Kidney epithelial cell (primary cell): ENCODE measurements around the gene CCM2. TPM values are rescaled to one million over a fixed set of nuclear protein-coding genes. Genes with fewer than 3 reads are reported as not detected.

Experiments used
- DNase-seq: peaks from one replicate; pipeline ENCODE4 v3.0.0-alpha.2; 2010; ENCODE audit warnings: low read depth
- H3K27me3 ChIP-seq: 2 replicates; pipeline ENCODE4 v1.6.0; 2011; ENCODE audit warnings: low read length; ENCODE audit not compliant: control insufficient read depth, insufficient read depth
- H3K36me3 ChIP-seq: 2 replicates; pipeline ENCODE4 v1.5.1; 2011; ENCODE audit warnings: low read length; ENCODE audit not compliant: control insufficient read depth, insufficient read depth
- H3K4me3 ChIP-seq: 2 replicates; pipeline ENCODE4 v1.5.1; 2011; ENCODE audit warnings: low read depth, mild to moderate bottlenecking, control low read depth, low read length
- total RNA-seq: library from RNA; depleted of rRNA; stranded (reverse); fragments of >200 nt; gene quantifications from 2 replicates; pipeline ENCODE4 v1.2.3, GENCODE V29; 2015
- TF ChIP-seq, protein P1 (sequence below): IDR thresholded peaks from 2 replicates; pipeline ENCODE4 v1.5.1; 2011; ENCODE audit warnings: mild to moderate bottlenecking, moderate library complexity, low read length, control low read depth, inconsistent platforms; ENCODE audit not compliant: insufficient read depth, poor library complexity, severe bottlenecking

CCM2 gene
- total RNA-seq, 1 donor from 2014 or later, result 60.2 TPM

GRCh38 chr7:45001826-45002225, 1.8 kb downstream of the CCM2 start:
- TF ChIP-seq, protein P1, sequence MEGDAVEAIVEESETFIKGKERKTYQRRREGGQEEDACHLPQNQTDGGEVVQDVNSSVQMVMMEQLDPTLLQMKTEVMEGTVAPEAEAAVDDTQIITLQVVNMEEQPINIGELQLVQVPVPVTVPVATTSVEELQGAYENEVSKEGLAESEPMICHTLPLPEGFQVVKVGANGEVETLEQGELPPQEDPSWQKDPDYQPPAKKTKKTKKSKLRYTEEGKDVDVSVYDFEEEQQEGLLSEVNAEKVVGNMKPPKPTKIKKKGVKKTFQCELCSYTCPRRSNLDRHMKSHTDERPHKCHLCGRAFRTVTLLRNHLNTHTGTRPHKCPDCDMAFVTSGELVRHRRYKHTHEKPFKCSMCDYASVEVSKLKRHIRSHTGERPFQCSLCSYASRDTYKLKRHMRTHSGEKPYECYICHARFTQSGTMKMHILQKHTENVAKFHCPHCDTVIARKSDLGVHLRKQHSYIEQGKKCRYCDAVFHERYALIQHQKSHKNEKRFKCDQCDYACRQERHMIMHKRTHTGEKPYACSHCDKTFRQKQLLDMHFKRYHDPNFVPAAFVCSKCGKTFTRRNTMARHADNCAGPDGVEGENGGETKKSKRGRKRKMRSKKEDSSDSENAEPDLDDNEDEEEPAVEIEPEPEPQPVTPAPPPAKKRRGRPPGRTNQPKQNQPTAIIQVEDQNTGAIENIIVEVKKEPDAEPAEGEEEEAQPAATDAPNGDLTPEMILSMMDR, result no peak
- no peak overlapping the region for H3K4me3 ChIP-seq
- no peaks in the 10 kb centered on the region for H3K36me3 ChIP-seq
- DNase-seq, result no peak
- no peaks in the 10 kb centered on the region for H3K27me3 ChIP-seq

GRCh38 chr7:45003789-45004188, 3.8 kb downstream of the CCM2 start:
- no peaks in the 10 kb centered on the region for H3K36me3 ChIP-seq
- TF ChIP-seq, protein P1, result no peak
- no peak overlapping the region for H3K4me3 ChIP-seq
- no peak for DNase-seq
- no peaks in the 10 kb centered on the region for H3K27me3 ChIP-seq

DNA sequence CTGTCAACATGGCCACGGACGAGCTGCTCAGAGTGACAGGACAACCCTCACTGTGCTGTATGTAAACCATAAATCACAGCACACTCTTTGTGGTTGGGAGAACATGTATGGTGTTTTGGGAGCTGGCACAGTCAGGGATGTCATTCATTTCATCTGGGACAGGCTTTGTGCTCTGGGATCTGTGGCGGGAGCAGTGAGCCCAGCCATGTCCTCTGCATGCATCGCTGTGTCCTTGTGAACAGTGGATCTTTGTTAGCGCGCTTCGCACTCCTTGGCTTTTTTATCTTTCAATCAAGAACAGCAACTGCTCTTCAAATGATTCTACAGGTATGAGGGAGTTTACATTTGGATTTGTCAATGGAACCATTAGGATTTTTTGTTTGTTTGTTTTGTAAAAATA, 7.1 kb downstream of the CCM2 start:
- H3K36me3 ChIP-seq, result no peaks in the 10 kb centered on the region
- TF ChIP-seq, protein P1, result no peak
- no peak for DNase-seq
- H3K4me3 ChIP-seq, result no peak overlapping the region
- no peaks in the 10 kb centered on the region for H3K27me3 ChIP-seq

DNA sequence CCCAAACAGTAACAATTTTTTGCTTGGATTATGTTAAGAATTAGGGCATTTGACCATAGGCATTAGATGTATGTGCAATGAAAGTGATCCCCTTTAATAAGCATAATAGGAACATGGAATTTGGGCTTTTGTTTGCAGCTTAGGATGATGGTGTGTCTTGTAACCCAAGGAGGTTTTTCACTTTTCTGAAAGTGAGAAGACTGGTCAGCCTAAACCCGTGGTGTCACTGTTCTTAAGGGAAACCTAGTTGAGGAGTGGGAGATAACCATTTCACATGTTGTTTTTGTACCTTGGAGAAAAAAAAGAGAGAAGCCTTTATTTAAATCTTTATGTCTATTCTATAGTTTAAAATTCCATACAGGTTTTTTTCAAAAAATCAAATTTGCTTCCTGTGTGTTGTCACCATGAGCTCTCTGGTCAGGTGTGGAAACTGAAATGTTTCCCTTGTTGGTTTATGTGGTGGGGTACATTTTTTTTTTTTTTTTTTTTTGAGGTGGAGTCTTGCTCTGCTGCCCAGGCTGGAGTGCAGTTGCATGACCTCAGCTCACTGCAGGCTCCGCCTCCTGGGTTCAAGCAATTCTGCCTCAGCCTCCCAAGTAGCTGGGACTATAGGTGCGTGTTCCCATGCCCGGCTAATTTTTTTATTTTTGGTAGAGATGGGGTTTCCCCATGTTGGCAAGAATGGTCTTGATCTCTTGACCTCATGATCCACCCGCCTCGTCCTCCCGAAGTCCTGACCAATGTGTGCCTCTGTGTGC, 7.7 kb downstream of the CCM2 start:
- TF ChIP-seq, protein P1, result no peak
- H3K36me3 ChIP-seq, result no peaks in the 10 kb centered on the region
- DNase-seq, result no peak
- no peak overlapping the region for H3K4me3 ChIP-seq
- H3K27me3 ChIP-seq, result no peaks in the 10 kb centered on the region

GRCh38 chr7:45013465-45013967, 13.5 kb downstream of the CCM2 start:
- no peak overlapping the region for H3K4me3 ChIP-seq
- H3K27me3 ChIP-seq, result no peaks in the 10 kb centered on the region
- no peak for DNase-seq
- no peaks in the 10 kb centered on the region for H3K36me3 ChIP-seq
- TF ChIP-seq, protein P1, result no peak

- Histone ChIP-seq H3K36me3 (no peaks in the 10 kb centered on the region), H3K4me3 (no peak overlapping the region), H3K27me3 (no peaks in the 10 kb centered on the region)
- TF ChIP-seq, protein P1, result no peak
- DNase-seq, result no peak
Observed at GRCh38 chr7:45015313-45015712, 15.3 kb downstream of the CCM2 start.
